WTC11 (cell line): ENCODE data around the gene LRTM2.

Experiments
- ATF1 ChIP-seq: sonication (generic); formaldehyde crosslinking; IDR thresholded peaks from 2 replicates; pipeline ENCODE4 v1.8.1; 2023; ENCODE audit warnings: mild to moderate bottlenecking, moderate library complexity, missing genetic modification reagents
- CTCF ChIP-seq: fragments of 200-600 bp; IDR thresholded peaks from 2 replicates; pipeline ENCODE4 v1.8.0; 2022; ENCODE audit warnings: antibody characterized with exemption
- E2F4 ChIP-seq: sonication (generic); formaldehyde crosslinking; IDR thresholded peaks from 2 replicates; pipeline ENCODE4 v1.8.1; 2022; ENCODE audit warnings: low read depth, mild to moderate bottlenecking, moderate library complexity, missing genetic modification reagents, borderline replicate concordance
- EMX1 ChIP-seq: fragments of 250-450 bp; sonication (Bioruptor Pico); IDR thresholded peaks from 2 replicates; pipeline ENCODE4 v1.8.0; 2021; ENCODE audit warnings: mild to moderate bottlenecking
- ESRRA ChIP-seq: sonication (generic); formaldehyde crosslinking; IDR thresholded peaks from 2 replicates; pipeline ENCODE4 v1.8.1; 2022; ENCODE audit warnings: mild to moderate bottlenecking, missing genetic modification reagents, borderline replicate concordance
- MAX ChIP-seq: sonication (generic); formaldehyde crosslinking; IDR thresholded peaks from 2 replicates; pipeline ENCODE4 v1.8.0; 2022; ENCODE audit warnings: mild to moderate bottlenecking, missing genetic modification reagents
- NFYB ChIP-seq: sonication (generic); formaldehyde crosslinking; conservative IDR thresholded peaks from 2 replicates; pipeline ENCODE4 v1.8.0; 2022; ENCODE audit warnings: low read depth, missing genetic modification reagents
- NR3C1 ChIP-seq: sonication (generic); formaldehyde crosslinking; conservative IDR thresholded peaks from 2 replicates; pipeline ENCODE4 v1.8.1; 2023; ENCODE audit warnings: low read depth, mild to moderate bottlenecking, missing genetic modification reagents
- SMAD3 ChIP-seq: sonication (generic); formaldehyde crosslinking; IDR thresholded peaks from 2 replicates; pipeline ENCODE4 v1.8.0; 2022; ENCODE audit warnings: missing genetic modification reagents, mild to moderate bottlenecking, borderline replicate concordance
- SP1 ChIP-seq: sonication (generic); formaldehyde crosslinking; conservative IDR thresholded peaks from 2 replicates; pipeline ENCODE4 v1.8.1; 2022; ENCODE audit warnings: missing genetic modification reagents
- TEAD1 ChIP-seq: sonication (generic); formaldehyde crosslinking; IDR thresholded peaks from 2 replicates; pipeline ENCODE4 v1.8.0; 2022; ENCODE audit warnings: mild to moderate bottlenecking, missing genetic modification reagents
- TP53 ChIP-seq: sonication (generic); formaldehyde crosslinking; IDR thresholded peaks from 2 replicates; pipeline ENCODE4 v1.8.1; 2023; ENCODE audit warnings: mild to moderate bottlenecking, missing genetic modification reagents
- ZSCAN18 ChIP-seq: fragments of 250-450 bp; sonication (Bioruptor Pico); IDR thresholded peaks from 2 replicates; pipeline ENCODE4 v2.1.2; 2022; ENCODE audit warnings: mild to moderate bottlenecking, moderate library complexity

- TF ChIP-seq CTCF, result no peak
- TF ChIP-seq SP1 (CRISPR knock-in tag), result no peak
- TF ChIP-seq SMAD3 (CRISPR knock-in tag), result no peak
- no peak for TF ChIP-seq ZSCAN18
- TF ChIP-seq NR3C1 (CRISPR knock-in tag), result no peak
- TF ChIP-seq NFYB (CRISPR knock-in tag), result no peak
- TF ChIP-seq E2F4, result no peak
- no peak for TF ChIP-seq TEAD1
- no peak for TF ChIP-seq EMX1 (CRISPR knock-in tag)
- no peak for TF ChIP-seq ESRRA (CRISPR knock-in tag)
- no peak for TF ChIP-seq ATF1 (CRISPR knock-in tag)
- TF ChIP-seq MAX (CRISPR knock-in tag), result no peak
- no peak for TF ChIP-seq TP53 (CRISPR knock-in tag)
Measured at GRCh38 chr12:1863823-1864222, 43.5 kb downstream of the LRTM2 start.
